Uterus (tissue), 2 donors: ENCODE measurements around the gene CCDC40.

Experiments used
- CTCF ChIP-seq, 4 experiments: fragments of 200-600 bp in 2 of 4; fragments of 450-650 bp in 2 of 4; sonication (generic) in 2 of 4; IDR thresholded peaks; one replicate each; pipeline ENCODE4 v1.5.1; 2016 to 2019; ENCODE audit warnings: antibody characterized with exemption in 4 of 4, mild to moderate bottlenecking in 2 of 4, moderate library complexity in 1 of 4
- POLR2A ChIP-seq, 2 donors: fragments of 450-650 bp; IDR thresholded peaks; one replicate each; pipeline ENCODE4 v1.6.1; 2016; ENCODE audit warnings: antibody characterized with exemption in 2 of 2, mild to moderate bottlenecking in 1 of 2, moderate library complexity in 1 of 2

DNA sequence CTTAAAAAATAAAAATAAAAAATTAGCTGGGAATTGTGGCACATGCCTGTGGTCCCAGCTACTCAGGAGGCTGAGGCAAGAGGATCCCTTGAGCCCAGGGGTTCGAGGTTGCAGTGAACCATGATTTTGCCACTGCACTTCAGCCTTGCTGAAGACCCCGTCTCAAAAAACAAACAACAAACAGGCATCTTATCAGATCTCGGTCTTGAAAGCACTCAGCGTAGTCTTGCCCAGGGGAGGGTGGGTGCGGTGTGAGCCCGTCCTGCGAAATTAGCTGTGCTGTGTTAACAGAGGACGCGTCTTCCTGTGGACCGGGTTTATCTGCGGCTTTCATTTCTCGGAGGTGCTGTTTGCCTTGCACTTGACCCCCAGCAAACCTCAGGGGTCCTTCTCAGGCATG lies 70.3 kb downstream of the CCDC40 start:
- TF ChIP-seq CTCF (IDR thresholded peaks at IDR 0.05): no peak
- TF ChIP-seq POLR2A (IDR thresholded peaks at IDR 0.05): no peak
